K562 (cell line): ENCODE measurements around the gene KHDC3L. TPM values are rescaled to one million over a fixed set of nuclear protein-coding genes. Genes with fewer than 3 reads are reported as not detected.

ENCODE experiments used
- ATAC-seq: fragments of 200-7000 bp; cut with Tn5 transposase; 3 replicates; pipeline ENCODE4 v1.9.1; 2020; ENCODE audit warnings: moderate library complexity
- BruUV-seq: library from RNA; stranded (reverse); fragments of 400-500 nt; replicated peaks from 2 replicates; lab custom pipeline; 2021; lab: Mats Ljungman, UMichigan
- CTCF ChIA-PET: fragments of 300-600 bp; formaldehyde crosslinking; extraction: SDS; loops from one replicate; lab custom pipeline; 2021; ENCODE audit warnings: low intra/inter-chr PET ratio; lab: Yijun Ruan, JAX
- POLR2A ChIA-PET: fragments of 300-600, 350-650 bp; sonication (Branson Sonifier 250); formaldehyde crosslinking; extraction: SDS; loops from one replicate; lab custom pipeline; 2021; ENCODE audit warnings: antibody characterized with exemption, inconsistent platforms; lab: Yijun Ruan, JAX
- DNase-seq, 4 experiments: peaks; one replicate each; pipeline versions ENCODE4 v3.0.0 to v3.0.0-alpha.2; 2011 to 2018; ENCODE audit warnings: low spot score in 3 of 4, mixed read lengths in 3 of 4; ENCODE audit errors: extremely low read depth in 1 of 4
- FAIRE-seq: peaks from 2 replicates; lab custom pipeline; 2011; peaks lifted over from hg19 to GRCh38; lab: Jason Lieb, UNC
- H2AFZ ChIP-seq: 2 replicates; pipeline ENCODE4 v1.6.0; 2011; ENCODE audit warnings: low read depth, low read length, control low read depth, inconsistent platforms
- H3K27ac ChIP-seq: fragments of 200-600 bp; 3 replicates; pipeline ENCODE4 v1.8.0; 2011; ENCODE audit warnings: low read depth, mild to moderate bottlenecking, control low read depth, inconsistent platforms, low read length, moderate library complexity, mixed read lengths; ENCODE audit errors: extremely low read depth
- H3K27me3 ChIP-seq, 2 experiments: fragments of 300-600 bp in 1 of 2; 2 replicates in 1 of 2; 3 replicates in 1 of 2; pipeline versions ENCODE4 v1.6.0 to v1.8.0; 2011; ENCODE audit warnings: inconsistent platforms in 2 of 2, low read length in 2 of 2, mild to moderate bottlenecking in 1 of 2, mixed read lengths in 1 of 2, moderate library complexity in 1 of 2; ENCODE audit not compliant: control insufficient read depth in 2 of 2, insufficient read depth in 2 of 2
- H3K36me3 ChIP-seq: fragments of 300-600 bp; 3 replicates; pipeline ENCODE4 v1.8.0; 2011; ENCODE audit warnings: mild to moderate bottlenecking, low read length, inconsistent platforms; ENCODE audit not compliant: control insufficient read depth, insufficient read depth
- H3K4me1 ChIP-seq, 2 experiments: fragments of 200-600 bp in 1 of 2; replicated peaks in 1 of 2; 2 replicates in 1 of 2; 3 replicates in 1 of 2; pipeline versions ENCODE4 v1.5.1 to v1.8.0; 2011; ENCODE audit warnings: inconsistent platforms in 2 of 2, low read length in 2 of 2, mild to moderate bottlenecking in 1 of 2, mixed read lengths in 1 of 2, moderate library complexity in 1 of 2; ENCODE audit not compliant: control insufficient read depth in 2 of 2, insufficient read depth in 2 of 2
- H3K4me2 ChIP-seq: 2 replicates; pipeline ENCODE4 v1.6.1; 2011; ENCODE audit warnings: low read length, control low read depth, inconsistent platforms, mixed read lengths; ENCODE audit not compliant: insufficient read depth
- H3K4me3 ChIP-seq: fragments of 200-600 bp; sonication (generic), shearing (Covaris generic); 2 replicates; pipeline ENCODE4 v1.5.1; 2016; ENCODE audit warnings: control low read depth, inconsistent platforms
- H3K79me2 ChIP-seq: fragments of 200-600 bp; 3 replicates; pipeline ENCODE4 v1.8.0; 2011; ENCODE audit warnings: low read length, inconsistent platforms; ENCODE audit not compliant: control insufficient read depth, insufficient read depth
- H3K9ac ChIP-seq, 2 experiments: 2 replicates each; pipeline versions ENCODE4 v1.6.0 to v1.6.1; 2011; ENCODE audit warnings: low read depth in 2 of 2, low read length in 2 of 2, control low read depth in 1 of 2, inconsistent platforms in 1 of 2, mild to moderate bottlenecking in 1 of 2, mixed read lengths in 1 of 2; ENCODE audit not compliant: insufficient read depth in 1 of 2
- H3K9me1 ChIP-seq: one replicate; pipeline ENCODE4 v1.6.0; 2011; ENCODE audit warnings: inconsistent platforms, mild to moderate bottlenecking, low read length, moderate library complexity; ENCODE audit not compliant: control insufficient read depth, insufficient read depth
- H3K9me3 ChIP-seq: replicated peaks from 2 replicates; pipeline ENCODE4 v1.5.1; 2011; ENCODE audit warnings: low read depth, low read length, inconsistent platforms; ENCODE audit not compliant: control insufficient read depth, insufficient read depth
- H4K20me1 ChIP-seq: replicated peaks from 2 replicates; pipeline ENCODE4 v1.6.1; 2011; ENCODE audit warnings: low read length, inconsistent platforms, mixed read lengths; ENCODE audit not compliant: control insufficient read depth, insufficient read depth
- CBFB ChIP-seq: sonication (generic); formaldehyde crosslinking; IDR thresholded peaks from 2 replicates; pipeline ENCODE4 v1.4.0; 2020; ENCODE audit warnings: mild to moderate bottlenecking, missing genetic modification reagents
- CC2D1A ChIP-seq: fragments of 450-650 bp; IDR thresholded peaks from 2 replicates; pipeline ENCODE4 v1.6.1; 2017; ENCODE audit warnings: mild to moderate bottlenecking
- RAD21 ChIP-seq, 2 experiments: fragments of 250-450 bp in 1 of 2; fragments of 450-650 bp in 1 of 2; sonication (Bioruptor Pico) in 1 of 2; formaldehyde crosslinking in 1 of 2; IDR thresholded peaks in 1 of 2; conservative IDR thresholded peaks in 1 of 2; 2 replicates each; pipeline versions ENCODE4 v1.4.0 to v1.8.0; 2020 to 2022; ENCODE audit warnings: mild to moderate bottlenecking in 2 of 2, moderate library complexity in 1 of 2
- SAFB ChIP-seq: fragments of 200-400 bp; formaldehyde crosslinking; IDR thresholded peaks from 2 replicates; pipeline ENCODE4 v1.6.1; 2017; ENCODE audit warnings: low read depth, low read length, borderline replicate concordance
- SMAD2 ChIP-seq: fragments of 150-350 bp; IDR thresholded peaks from 2 replicates; pipeline ENCODE4 v1.6.1; 2014; ENCODE audit warnings: low read depth, mild to moderate bottlenecking, low read length
- SREBF2 ChIP-seq: sonication (generic); formaldehyde crosslinking; IDR thresholded peaks from 2 replicates; pipeline ENCODE4 v1.4.0; 2020; ENCODE audit warnings: mild to moderate bottlenecking, missing genetic modification reagents
- STAT5A ChIP-seq: IDR thresholded peaks from 2 replicates; pipeline ENCODE4 v1.6.1; 2012; ENCODE audit warnings: low read length, inconsistent platforms, borderline replicate concordance
- ZFX ChIP-seq: sonication (generic); formaldehyde crosslinking; IDR thresholded peaks from 2 replicates; pipeline ENCODE4 v1.8.0; 2022; ENCODE audit warnings: mild to moderate bottlenecking, missing genetic modification reagents, moderate library complexity
- ZNF121 ChIP-seq: sonication (generic); formaldehyde crosslinking; conservative IDR thresholded peaks from 2 replicates; pipeline ENCODE4 v1.8.0; 2022; ENCODE audit warnings: missing genetic modification reagents
- ZNF778 ChIP-seq: fragments of 450-650 bp; formaldehyde crosslinking; IDR thresholded peaks from 2 replicates; pipeline ENCODE4 v1.4.0; 2020; ENCODE audit warnings: mild to moderate bottlenecking, moderate library complexity
- ZNF785 ChIP-seq: fragments of 250-450 bp; sonication (Bioruptor Pico); IDR thresholded peaks from 2 replicates; pipeline ENCODE4 v1.4.0; 2020; ENCODE audit warnings: mild to moderate bottlenecking
- ZNF79 ChIP-seq: fragments of 250-450 bp; sonication (Bioruptor Pico); IDR thresholded peaks from 2 replicates; pipeline ENCODE4 v1.4.0; 2020; ENCODE audit warnings: low read depth, mild to moderate bottlenecking, moderate library complexity
- WGBS: fragments of 100-300 bp; shearing (Covaris generic); methylation state at CpG from one replicate; pipeline ENCODE4 v1.1.6; 2016; ENCODE audit warnings: low coverage, mixed read lengths; ENCODE audit not compliant: insufficient coverage; ENCODE audit errors: missing lambda C conversion rate; 5-methylcytosine and 5-hydroxymethylcytosine counted together
- in situ Hi-C: fragments of 300-500 bp; cut with MboI; formaldehyde crosslinking; loops from 4 replicates; pipeline ENCODE4 v1.15.0; 2018; ENCODE audit warnings: inconsistent platforms, mixed read lengths
- intact Hi-C: fragments of 100-400 bp; cut with micrococcal nuclease; formaldehyde crosslinking; loops from 2 replicates; pipeline ENCODE4 v1.14.2; 2022
- polyA plus RNA-seq, 8 experiments: library from polyadenylated mRNA; depleted of rRNA in 4 of 8; stranded (reverse) in 5 of 8; unstranded in 3 of 8; fragments of >200 nt; fragmentation: Nextera tagmentation in 2 of 8; fragmentation: Illumina TruSeq in 1 of 8; extraction: Ambion mirVana in 2 of 8; extraction: Trizol in 1 of 8; gene quantifications; 2 replicates each; pipeline versions ENCODE4 v1.2.1 to v1.2.3, GENCODE V29; 2011 to 2014; ENCODE audit warnings: inconsistent platforms in 1 of 8, missing spikeins in 1 of 8
- total RNA-seq, 7 experiments: library from RNA; depleted of rRNA in 6 of 7; stranded (reverse); fragments of >200 nt in 6 of 7; fragmentation: Illumina TruSeq in 2 of 7; extraction: Trizol in 2 of 7; gene quantifications; 2 replicates each; pipeline versions ENCODE4 v1.2.1 to v1.2.3, GENCODE V29; 2011 to 2021; ENCODE audit warnings: low replicate concordance in 1 of 7
- TF ChIP-seq, protein P1 (sequence below): IDR thresholded peaks from 2 replicates; pipeline ENCODE4 v1.6.1; 2011; ENCODE audit not compliant: insufficient read length; ENCODE audit errors: extremely low read depth

The KHDC3L gene
- total and polyA plus RNA-seq, 9 of the 15 experiments (the other 6 are each of a cell fraction or from before 2014, with no cell fraction given): not detected

DNA sequence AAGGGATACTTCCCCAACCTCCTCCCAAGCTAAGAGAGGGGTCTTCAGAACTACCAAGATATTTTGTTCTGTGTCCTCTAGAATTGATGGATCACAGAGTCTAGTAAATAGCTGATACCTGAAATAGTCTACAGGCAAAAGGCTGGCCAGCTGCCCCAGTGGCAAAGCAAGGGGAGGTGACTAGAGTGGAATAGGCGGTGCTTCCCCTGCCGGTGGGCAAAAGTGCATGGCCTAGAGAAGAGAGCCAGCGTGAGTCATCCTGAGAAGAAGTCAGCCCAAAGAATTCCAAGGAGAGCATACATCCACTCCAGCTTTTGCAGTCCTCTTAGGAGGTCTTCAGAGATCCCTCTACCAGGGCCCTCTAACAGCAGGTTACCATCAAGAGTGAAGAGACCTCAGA, 23.1 kb upstream of the KHDC3L start:
- Histone ChIP-seq H2AFZ (no peak overlapping the region), H3K9me1 (no peaks in the 10 kb centered on the region), H3K4me2 (no peak overlapping the region), H3K9me3 (no peaks in the 10 kb centered on the region), H3K27me3 (peaks cover 4 to 19% of the 10 kb centered on the region in 2 experiments), H3K36me3 (no peaks in the 10 kb centered on the region), H3K4me1 (no peaks in the 10 kb centered on the region), H3K4me3 (no peak overlapping the region), H3K27ac (no peak overlapping the region), H4K20me1 (no peaks in the 10 kb centered on the region), H3K9ac (no peak overlapping the region), H3K79me2 (no peaks in the 10 kb centered on the region)
- POLR2A ChIA-PET: interaction anchor here (0.9 kb wide), 1 partner anchor 11 kb away, joined by 3 read pairs; no protein-coding TSS in a partner anchor
- no peak for TF ChIP-seq CBFB
- no peak for TF ChIP-seq SAFB
- TF ChIP-seq SMAD2: no peak
- no peak for TF ChIP-seq CC2D1A
- TF ChIP-seq STAT5A: no peak
- in situ Hi-C loops (loop anchor here (25.0 kb wide), 1 partner anchor 927 kb away; no protein-coding TSS in a partner anchor), intact Hi-C loops (no loop called here)
- 5% methylated on average over 3 of the region's 3 CpGs for WGBS
- no TSS peak for BruUV-seq
- no peak for DNase-seq
- FAIRE-seq: no peak
- ATAC-seq: peak; percentile 65
- CTCF ChIA-PET: no interaction called here

DNA sequence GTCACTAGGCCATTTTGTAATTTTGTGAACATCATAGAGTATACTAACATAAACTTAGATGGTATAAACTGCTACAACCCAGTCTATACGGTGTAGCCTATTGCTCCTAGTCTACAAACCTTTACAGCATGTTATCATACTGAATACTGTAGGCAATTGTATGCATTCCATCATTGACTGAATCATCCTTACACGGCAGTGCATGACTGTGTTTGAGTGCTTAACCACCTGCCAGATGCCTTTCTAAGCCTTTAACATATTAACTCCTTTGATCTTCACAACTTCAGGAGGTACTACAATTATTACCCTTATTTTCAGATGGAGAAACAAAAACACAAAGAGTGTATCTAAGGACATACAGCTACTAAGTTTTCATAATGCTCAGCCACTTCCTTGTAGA, 22.4 kb upstream of the KHDC3L start:
- in situ Hi-C loops: loop anchor here (25.0 kb wide), 1 partner anchor 928 kb away; no protein-coding TSS in a partner anchor

More for the DNA sequence above, 22.4 kb upstream of the KHDC3L start:
- no peaks in the 10 kb centered on the region for H3K4me1 ChIP-seq
- H3K9me1 ChIP-seq: no peaks in the 10 kb centered on the region
- H3K79me2 ChIP-seq: no peaks in the 10 kb centered on the region
- 3% methylated on average over 2 of the region's 2 CpGs for WGBS
- ChIA-PET CTCF (no interaction called here), POLR2A (no interaction called here)
- no peaks in the 10 kb centered on the region for H4K20me1 ChIP-seq
- BruUV-seq: no TSS peak
- H3K4me2 ChIP-seq: no peak overlapping the region
- no peak overlapping the region for H3K9ac ChIP-seq
- DNase-seq (no peak), ATAC-seq (peak; percentile 42; the same call in 1 of the 3 replicates), FAIRE-seq (no peak)
- no peaks in the 10 kb centered on the region for H3K9me3 ChIP-seq
- no peaks in the 10 kb centered on the region for H3K36me3 ChIP-seq
- TF ChIP-seq RAD21 (CRISPR knock-in tag; conservative IDR thresholded peaks at IDR 0.05 in 1 of 2, IDR thresholded peaks at IDR 0.05 in 1 of 2): no peak
- no peak for TF ChIP-seq ZNF79 (CRISPR knock-in tag)
- TF ChIP-seq ZNF785 (CRISPR knock-in tag): no peak
- TF ChIP-seq ZFX: no peak
- no peak for TF ChIP-seq ZNF778 (CRISPR knock-in tag)
- TF ChIP-seq ZNF121: no peak
- TF ChIP-seq, protein P1, sequence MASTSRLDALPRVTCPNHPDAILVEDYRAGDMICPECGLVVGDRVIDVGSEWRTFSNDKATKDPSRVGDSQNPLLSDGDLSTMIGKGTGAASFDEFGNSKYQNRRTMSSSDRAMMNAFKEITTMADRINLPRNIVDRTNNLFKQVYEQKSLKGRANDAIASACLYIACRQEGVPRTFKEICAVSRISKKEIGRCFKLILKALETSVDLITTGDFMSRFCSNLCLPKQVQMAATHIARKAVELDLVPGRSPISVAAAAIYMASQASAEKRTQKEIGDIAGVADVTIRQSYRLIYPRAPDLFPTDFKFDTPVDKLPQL: no peak
- TF ChIP-seq SREBF2 (CRISPR knock-in tag): no peak
- no peak overlapping the region for H3K27ac ChIP-seq
- H2AFZ ChIP-seq: no peak overlapping the region
- intact Hi-C loops: no loop called here
- no peak overlapping the region for H3K4me3 ChIP-seq
- H3K27me3 ChIP-seq: peaks cover 4 to 19% of the 10 kb centered on the region in 2 experiments
